OCI-LY3 (cell line): Measurements from ENCODE around the gene PLA2G15.
A peak's percentile ranks its signal among the peaks of the same experiment; 100 is the strongest.
"Not testable (repeated sequence)": the region's sequence is repeated elsewhere in the genome, so short reads cannot be mapped to it uniquely, and the experiment has no call there.

ENCODE experiments used
- H2AFZ ChIP-seq: fragments of 200-600, 300-600 bp; shearing (Covaris generic); 2 replicates; pipeline ENCODE4 v1.6.0; 2014; ENCODE audit warnings: antibody characterized with exemption, low read depth, low read length
- H3K27ac ChIP-seq: fragments of 200-600, 300-600 bp; sonication (generic); 2 replicates; pipeline ENCODE4 v1.5.1; 2014; ENCODE audit warnings: mild to moderate bottlenecking, low read length, moderate library complexity, mixed read lengths
- H3K27me3 ChIP-seq: fragments of 200-600, 300-600 bp; sonication (generic); 2 replicates; pipeline ENCODE4 v1.6.1; 2014; ENCODE audit warnings: low read depth, low read length, mixed read lengths
- H3K36me3 ChIP-seq: fragments of 200-600, 300-600 bp; sonication (generic); replicated peaks from 2 replicates; pipeline ENCODE3; 2014; ENCODE audit warnings: low read depth, low read length, mixed read lengths
- H3K4me1 ChIP-seq: fragments of 300-600, 200-600 bp; sonication (generic); 2 replicates; pipeline ENCODE4 v1.6.1; 2014; ENCODE audit warnings: low read length, mixed read lengths
- H3K4me2 ChIP-seq: fragments of 200-600, 300-600 bp; sonication (generic); 2 replicates; pipeline ENCODE4 v1.6.1; 2014; ENCODE audit warnings: low read length, mixed read lengths
- H3K4me3 ChIP-seq: fragments of 300-600, 200-600 bp; sonication (generic); 2 replicates; pipeline ENCODE4 v1.5.1; 2014; ENCODE audit warnings: antibody characterized with exemption, mild to moderate bottlenecking, low read length, moderate library complexity
- H3K79me2 ChIP-seq: fragments of 300-600, 200-600 bp; shearing (Covaris generic); 2 replicates; pipeline ENCODE4 v1.6.1; 2014; ENCODE audit warnings: mild to moderate bottlenecking, low read length, mixed read lengths
- H3K9ac ChIP-seq: fragments of 300-600, 200-600 bp; shearing (Covaris generic); 2 replicates; pipeline ENCODE4 v1.6.0; 2014; ENCODE audit warnings: mild to moderate bottlenecking, low read length, moderate library complexity
- H3K9me3 ChIP-seq: fragments of 200-600, 300-600 bp; shearing (Covaris generic); 2 replicates; pipeline ENCODE4 v1.6.1; 2014; ENCODE audit warnings: low read length, mixed read lengths; ENCODE audit not compliant: insufficient read depth
- H4K20me1 ChIP-seq: fragments of 200-600, 300-600 bp; sonication (generic); 2 replicates; pipeline ENCODE4 v1.6.1; 2016; ENCODE audit warnings: low read length, mixed read lengths; ENCODE audit not compliant: insufficient read depth
- EZH2phosphoT487 ChIP-seq: fragments of 200-600 bp; shearing (Covaris generic); IDR thresholded peaks from 2 replicates; pipeline ENCODE4 v1.6.1; 2018; ENCODE audit warnings: antibody characterized with exemption, mixed run types, low read depth
- TF ChIP-seq, protein P1 (sequence below): fragments of 200-600, 300-600 bp; sonication (generic); IDR thresholded peaks from 2 replicates; pipeline ENCODE4 v1.5.1; 2014; ENCODE audit warnings: antibody characterized with exemption, low read length, low read depth

Gene PLA2G15

DNA sequence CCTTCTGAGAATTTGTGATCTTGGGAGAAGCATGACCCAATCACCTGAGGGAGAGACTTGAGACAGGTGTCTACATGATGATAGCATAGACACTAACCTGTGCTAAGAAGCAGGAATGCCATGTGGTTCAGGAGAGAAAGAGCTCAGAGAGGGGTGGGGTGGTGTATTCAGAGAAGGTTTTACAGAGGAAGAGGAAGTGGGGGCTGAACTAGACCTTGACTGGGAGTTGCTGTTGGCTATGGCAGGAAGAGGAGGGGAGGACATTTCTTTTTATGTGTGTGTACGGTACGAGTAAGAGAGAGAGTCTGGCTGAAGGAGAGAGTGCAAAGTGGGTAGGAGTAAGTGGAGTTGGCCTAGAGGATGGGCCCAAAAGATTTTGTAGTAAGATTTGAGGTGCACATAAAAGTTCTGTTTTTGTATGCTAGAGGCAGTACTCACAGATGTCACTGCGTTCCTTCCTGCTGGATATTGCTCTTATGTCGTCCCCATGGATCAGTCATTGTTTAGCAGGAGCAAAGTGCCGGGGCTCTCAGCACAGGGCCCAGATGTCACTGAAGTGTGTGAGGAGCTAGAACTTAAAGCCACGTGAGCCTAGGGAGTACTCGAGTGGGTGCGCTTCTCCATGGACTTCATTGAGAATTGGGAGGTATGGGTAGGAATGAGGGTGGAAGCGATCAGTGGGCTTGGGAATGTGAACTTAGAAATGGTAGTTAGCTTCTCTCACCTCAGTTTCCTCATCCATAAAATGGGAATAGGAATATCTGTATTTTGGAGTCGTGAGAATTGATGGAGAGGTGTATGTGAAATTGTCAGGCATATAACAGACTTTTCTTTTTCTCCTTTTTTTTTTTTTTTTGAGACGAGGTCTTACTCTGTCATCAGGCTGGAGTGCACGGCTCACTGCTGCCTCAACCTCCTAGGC, 41.2 kb downstream of the PLA2G15 start:
- H3K27ac ChIP-seq = no peak overlapping the region
- no peak overlapping the region for H2AFZ ChIP-seq
- H4K20me1 ChIP-seq = peaks cover 18% of the 10 kb centered on the region
- peaks cover 25% of the 10 kb centered on the region for H3K79me2 ChIP-seq
- H3K4me1 ChIP-seq = peaks cover 55% of the 10 kb centered on the region
- H3K9ac ChIP-seq = no peak overlapping the region
- peaks cover 39% of the 10 kb centered on the region for H3K36me3 ChIP-seq
- H3K4me2 ChIP-seq = peak overlapping the region; percentile 15
- H3K4me3 ChIP-seq = no peak overlapping the region
- no peaks in the 10 kb centered on the region for H3K27me3 ChIP-seq
- no peaks in the 10 kb centered on the region for H3K9me3 ChIP-seq
- TF ChIP-seq EZH2phosphoT487 = no peak
- TF ChIP-seq, protein P1, sequence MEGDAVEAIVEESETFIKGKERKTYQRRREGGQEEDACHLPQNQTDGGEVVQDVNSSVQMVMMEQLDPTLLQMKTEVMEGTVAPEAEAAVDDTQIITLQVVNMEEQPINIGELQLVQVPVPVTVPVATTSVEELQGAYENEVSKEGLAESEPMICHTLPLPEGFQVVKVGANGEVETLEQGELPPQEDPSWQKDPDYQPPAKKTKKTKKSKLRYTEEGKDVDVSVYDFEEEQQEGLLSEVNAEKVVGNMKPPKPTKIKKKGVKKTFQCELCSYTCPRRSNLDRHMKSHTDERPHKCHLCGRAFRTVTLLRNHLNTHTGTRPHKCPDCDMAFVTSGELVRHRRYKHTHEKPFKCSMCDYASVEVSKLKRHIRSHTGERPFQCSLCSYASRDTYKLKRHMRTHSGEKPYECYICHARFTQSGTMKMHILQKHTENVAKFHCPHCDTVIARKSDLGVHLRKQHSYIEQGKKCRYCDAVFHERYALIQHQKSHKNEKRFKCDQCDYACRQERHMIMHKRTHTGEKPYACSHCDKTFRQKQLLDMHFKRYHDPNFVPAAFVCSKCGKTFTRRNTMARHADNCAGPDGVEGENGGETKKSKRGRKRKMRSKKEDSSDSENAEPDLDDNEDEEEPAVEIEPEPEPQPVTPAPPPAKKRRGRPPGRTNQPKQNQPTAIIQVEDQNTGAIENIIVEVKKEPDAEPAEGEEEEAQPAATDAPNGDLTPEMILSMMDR = no peak

DNA sequence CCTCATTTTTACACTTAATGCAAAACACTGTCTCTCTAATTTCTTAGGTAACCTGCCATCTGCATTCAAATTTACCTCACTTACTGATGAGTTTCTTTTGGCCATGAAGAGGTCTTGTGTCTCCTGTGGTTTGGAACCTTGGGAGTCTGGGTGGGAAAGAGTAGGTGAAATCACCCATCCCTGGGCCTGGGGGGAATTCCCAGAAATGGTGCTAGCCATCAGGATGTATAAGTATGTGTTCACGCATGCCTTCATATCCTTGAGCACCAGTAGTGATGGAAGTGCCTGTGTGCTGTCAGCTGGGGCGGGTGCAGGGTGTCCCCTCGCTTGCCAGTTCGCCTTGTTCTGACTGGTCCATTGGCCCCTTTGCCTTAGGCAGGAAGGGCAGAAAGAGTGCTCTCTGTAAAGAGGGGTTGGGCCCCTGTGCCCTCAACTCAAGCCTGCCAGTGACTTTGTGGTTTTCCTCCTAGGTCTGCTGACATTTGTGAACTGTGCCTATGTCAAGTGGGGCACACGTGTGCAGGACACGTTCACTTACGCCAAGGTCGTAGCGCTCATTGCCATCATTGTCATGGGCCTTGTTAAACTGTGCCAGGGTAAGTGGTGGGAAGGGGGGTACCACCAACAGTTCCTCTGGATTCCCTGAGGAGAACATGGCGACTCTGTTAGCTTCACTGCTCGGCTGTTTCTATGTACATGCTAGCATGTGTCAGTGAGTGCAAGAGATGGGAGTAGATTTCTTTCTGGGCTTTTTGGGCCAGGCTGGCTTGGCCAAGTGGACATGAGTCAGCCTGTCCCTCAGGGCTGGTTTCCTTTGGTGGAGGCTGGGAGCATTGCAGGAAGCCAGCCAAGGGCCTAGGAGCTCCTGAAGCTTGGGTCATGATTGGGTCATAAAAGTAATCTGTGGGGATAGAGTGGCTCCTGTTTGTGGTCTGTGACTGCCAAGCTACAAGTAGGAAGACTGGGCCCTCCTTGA, 42.4 kb downstream of the PLA2G15 start:
- Histone ChIP-seq H3K4me1 (peaks cover 55% of the 10 kb centered on the region), H3K9me3 (no peaks in the 10 kb centered on the region), H2AFZ (no peak overlapping the region), H3K79me2 (peaks cover 25% of the 10 kb centered on the region), H3K9ac (no peak overlapping the region), H3K36me3 (peaks cover 40% of the 10 kb centered on the region), H3K4me2 (no peak overlapping the region), H3K27ac (no peak overlapping the region), H3K4me3 (no peak overlapping the region), H4K20me1 (peaks cover 18% of the 10 kb centered on the region), H3K27me3 (no peaks in the 10 kb centered on the region)
- TF ChIP-seq, protein P1 = no peak
- no peak for TF ChIP-seq EZH2phosphoT487

DNA sequence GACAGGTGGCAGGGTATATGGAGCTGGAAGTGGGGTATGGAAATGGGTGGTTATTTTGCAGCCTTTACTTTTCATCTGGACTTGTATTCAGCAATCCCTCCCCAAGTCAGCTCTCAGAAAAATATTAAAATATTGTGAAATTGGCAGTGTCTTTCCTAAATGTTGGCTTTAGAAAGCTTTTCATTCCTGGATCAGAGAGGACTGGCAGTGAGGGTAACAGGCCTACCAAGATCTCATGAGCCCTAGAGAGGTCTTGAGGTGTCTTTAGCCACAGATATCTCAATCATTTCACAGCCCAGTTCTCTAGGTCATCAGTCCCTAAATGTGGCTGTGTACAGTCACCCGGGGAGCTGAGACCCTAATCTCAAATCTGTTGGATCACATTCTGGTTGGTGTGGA, 43.1 kb downstream of the PLA2G15 start:
- H3K4me2 ChIP-seq = no peak overlapping the region
- H3K79me2 ChIP-seq = peaks cover 25% of the 10 kb centered on the region
- no peak overlapping the region for H3K27ac ChIP-seq
- H3K9ac ChIP-seq = no peak overlapping the region
- H3K4me3 ChIP-seq = no peak overlapping the region
- H4K20me1 ChIP-seq = peaks cover 13% of the 10 kb centered on the region
- H3K27me3 ChIP-seq = no peaks in the 10 kb centered on the region
- H3K4me1 ChIP-seq = peaks cover 48% of the 10 kb centered on the region
- peaks cover 40% of the 10 kb centered on the region for H3K36me3 ChIP-seq
- H2AFZ ChIP-seq = no peak overlapping the region
- TF ChIP-seq, protein P1 = no peak
- no peak for TF ChIP-seq EZH2phosphoT487
- H3K9me3 ChIP-seq = no peaks in the 10 kb centered on the region

DNA sequence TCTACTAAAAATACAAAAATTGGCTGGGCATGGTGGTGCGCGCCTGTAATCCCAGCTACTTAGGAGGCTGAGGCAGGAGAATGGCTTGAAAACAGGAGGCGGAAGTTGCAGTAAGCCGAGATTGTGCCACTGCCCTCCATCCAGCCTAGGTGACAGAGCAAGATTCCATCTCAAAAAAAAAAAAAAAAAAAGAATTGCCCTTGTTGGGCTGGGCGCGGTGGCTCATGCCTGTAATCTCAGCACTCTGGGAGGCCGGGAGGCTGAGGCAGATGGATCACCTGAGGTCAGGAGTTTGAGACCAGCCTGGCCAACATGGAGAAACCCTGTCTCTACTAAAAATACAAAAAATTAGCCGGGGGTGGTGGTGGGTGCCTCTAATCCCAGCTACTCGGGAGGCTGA, 43.6 kb downstream of the PLA2G15 start:
- not testable (repeated sequence) for H4K20me1 ChIP-seq, H3K27me3 ChIP-seq, H3K4me3 ChIP-seq, H3K9me3 ChIP-seq, H2AFZ ChIP-seq, H3K4me2 ChIP-seq, H3K9ac ChIP-seq, H3K27ac ChIP-seq
- Histone ChIP-seq H3K79me2 (peaks cover 22% of the 10 kb centered on the region), H3K36me3 (peaks cover 40% of the 10 kb centered on the region), H3K4me1 (peaks cover 43% of the 10 kb centered on the region)
